ENCODE measurements around the gene PDGFD.

The PDGFD gene

GRCh38 chr11:104145062-104145461 is 18.9 kb downstream of the PDGFD start:
- no peak for DNase-seq (ENCODE audit: low read depth in 2 of 2)

DNA sequence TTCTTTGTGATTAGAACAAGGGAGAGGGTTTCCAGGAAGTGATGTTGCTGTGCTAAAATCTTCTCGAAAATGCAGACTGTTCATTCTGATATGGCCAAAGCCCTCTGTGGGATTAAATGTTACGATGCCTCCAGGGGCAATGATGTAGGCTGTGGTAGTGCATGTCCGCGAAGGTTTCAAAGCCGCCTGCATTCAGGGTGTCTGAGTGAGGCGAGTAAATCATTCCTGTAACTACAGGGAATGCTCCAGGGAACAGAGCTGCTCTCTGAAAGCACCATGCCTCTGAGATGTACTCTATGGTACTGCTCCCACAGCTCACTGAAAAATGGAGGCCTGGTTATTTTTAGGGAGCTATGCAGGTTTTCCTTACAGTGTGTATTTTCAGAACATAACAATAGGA is 21.2 kb downstream of the PDGFD start:
- no peak for DNase-seq (ENCODE audit: low read depth in 2 of 2)

DNA sequence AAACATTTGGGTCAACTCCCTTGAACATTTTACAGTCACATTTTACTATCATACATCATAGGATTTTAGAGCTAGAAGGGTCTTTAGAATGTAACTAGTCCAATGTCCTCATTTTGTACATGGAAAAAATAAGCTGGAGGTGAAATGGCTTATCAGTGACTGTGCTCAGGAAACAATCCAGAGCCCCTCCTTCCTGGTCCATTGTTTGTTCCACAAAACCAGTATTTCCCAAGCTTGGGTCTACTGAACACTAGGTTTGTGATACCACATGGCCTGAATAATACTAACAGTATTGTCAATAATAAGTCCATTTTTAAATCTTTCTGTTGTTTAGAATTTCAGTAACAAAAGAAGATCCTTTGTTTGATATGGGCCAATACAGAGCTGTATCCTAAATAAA is 27.1 kb downstream of the PDGFD start:
- DNase-seq (ENCODE audit: low read depth in 2 of 2), result no peak

DNA sequence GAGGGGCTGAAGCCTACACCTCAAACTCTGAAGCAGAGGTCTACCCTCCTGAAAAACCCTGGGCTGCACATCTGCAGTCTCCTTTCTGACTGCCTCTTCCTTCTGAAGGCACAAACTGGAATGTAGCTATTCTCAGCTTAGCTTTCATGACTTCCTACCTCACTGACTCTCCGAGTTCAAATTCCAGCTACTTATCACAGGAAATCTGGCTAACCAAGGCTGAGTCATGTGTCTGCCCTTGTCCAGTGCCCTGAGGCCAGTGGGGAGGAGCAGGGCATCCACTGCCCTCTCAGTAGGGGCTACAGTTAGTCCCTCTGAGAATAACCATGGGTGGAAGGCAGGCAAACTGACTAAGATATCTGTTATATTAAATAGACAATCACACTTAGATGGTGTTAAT is 29.2 kb downstream of the PDGFD start:
- DNase-seq (ENCODE audit: low read depth in 2 of 2), result no peak

GRCh38 chr11:104130161-104130560 is 33.8 kb downstream of the PDGFD start:
- DNase-seq (ENCODE audit: low read depth in 2 of 2), result no peak

GRCh38 chr11:104129145-104129544 is 34.8 kb downstream of the PDGFD start:
- no peak for DNase-seq (ENCODE audit: low read depth in 2 of 2)

DNA sequence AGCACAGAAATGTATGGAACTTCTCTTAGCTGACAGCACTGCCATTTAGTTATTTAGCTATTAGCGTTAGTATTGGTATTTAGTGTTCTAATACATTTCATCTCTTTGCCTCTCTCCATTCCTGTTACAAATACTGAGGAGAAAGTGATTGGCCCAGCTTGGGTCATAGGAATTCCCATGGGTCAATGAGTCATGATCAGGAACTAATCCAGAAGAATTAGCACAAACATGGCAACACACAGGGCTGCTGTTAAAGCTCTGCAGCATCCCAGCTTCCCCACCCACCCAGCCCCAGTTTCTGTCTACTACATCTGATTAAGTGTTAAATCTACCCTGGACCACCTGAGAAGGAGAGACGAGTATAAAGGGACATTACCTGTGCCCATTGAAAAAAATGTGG is 36.1 kb downstream of the PDGFD start:
- DNase-seq (ENCODE audit: low read depth in 2 of 2), result no peak

DNA sequence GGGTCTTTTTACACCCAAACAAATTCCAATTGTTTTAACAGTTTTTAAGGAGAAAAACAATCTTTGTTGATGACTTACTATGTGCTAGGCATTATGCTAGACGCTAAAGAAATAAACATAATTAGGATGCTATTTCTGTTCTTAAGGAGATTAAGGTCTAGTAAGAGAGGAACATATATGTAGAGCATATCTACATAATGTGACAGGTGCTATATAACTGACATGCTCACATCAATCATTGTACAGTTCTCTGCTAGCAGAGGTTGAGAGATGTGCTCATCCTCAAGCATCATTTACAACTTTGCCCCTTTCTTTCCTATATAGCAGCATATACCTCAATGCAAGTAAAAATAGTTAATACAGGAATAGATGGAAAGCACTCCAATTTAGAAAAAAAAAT is 37.5 kb downstream of the PDGFD start:
- DNase-seq (ENCODE audit: low read depth in 2 of 2), result no peak

- no peak for DNase-seq (ENCODE audit: low read depth in 2 of 2)
Observed at GRCh38 chr11:104124979-104125378, 39.0 kb downstream of the PDGFD start.

GRCh38 chr11:104122836-104123235 is 41.1 kb downstream of the PDGFD start:
- DNase-seq (ENCODE audit: low read depth in 2 of 2), result no peak

- no peak for DNase-seq (ENCODE audit: low read depth in 2 of 2)
Observed at GRCh38 chr11:104122011-104122635, 41.8 kb downstream of the PDGFD start.

- no peak for DNase-seq (ENCODE audit: low read depth in 2 of 2)
Observed at GRCh38 chr11:104120493-104121137, 43.3 kb downstream of the PDGFD start.

- DNase-seq (ENCODE audit: low read depth in 2 of 2), result no peak
Observed at GRCh38 chr11:104118105-104118744, 45.7 kb downstream of the PDGFD start.

GRCh38 chr11:104113541-104113940 is 50.4 kb downstream of the PDGFD start:
- no peak for DNase-seq (ENCODE audit: low read depth in 2 of 2)

DNA sequence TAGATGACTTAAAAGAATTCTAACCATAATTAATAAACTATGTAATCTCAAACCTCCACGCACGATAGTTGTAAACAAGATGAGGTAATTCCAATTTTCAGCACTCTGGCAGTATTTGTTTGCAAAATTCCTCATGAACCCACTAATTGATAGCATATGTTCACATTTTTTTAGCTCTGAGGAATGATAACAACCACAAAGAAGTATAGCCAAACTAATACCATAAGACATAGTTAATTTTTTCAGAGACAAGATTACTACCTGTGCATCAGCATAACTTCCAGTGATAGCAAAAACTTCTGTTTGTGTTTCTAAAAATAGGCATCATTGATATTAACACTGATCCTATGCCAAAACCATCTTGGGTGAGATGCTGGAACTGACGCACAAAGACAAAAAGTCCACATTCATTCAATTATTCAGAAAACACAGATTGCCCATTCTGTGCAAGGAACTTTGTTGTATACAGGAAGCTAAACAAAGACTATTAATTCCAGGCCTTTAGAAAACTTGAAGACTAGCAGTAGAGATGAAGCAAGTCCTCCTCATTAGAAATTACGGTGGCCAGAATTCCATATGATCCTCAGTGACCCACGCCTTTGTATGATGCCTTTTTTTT is 57.7 kb downstream of the PDGFD start:
- no peak for DNase-seq (ENCODE audit: low read depth in 2 of 2)

- DNase-seq (ENCODE audit: low read depth in 2 of 2), result no peak
Observed at GRCh38 chr11:104105155-104105554, 58.8 kb downstream of the PDGFD start.

DNA sequence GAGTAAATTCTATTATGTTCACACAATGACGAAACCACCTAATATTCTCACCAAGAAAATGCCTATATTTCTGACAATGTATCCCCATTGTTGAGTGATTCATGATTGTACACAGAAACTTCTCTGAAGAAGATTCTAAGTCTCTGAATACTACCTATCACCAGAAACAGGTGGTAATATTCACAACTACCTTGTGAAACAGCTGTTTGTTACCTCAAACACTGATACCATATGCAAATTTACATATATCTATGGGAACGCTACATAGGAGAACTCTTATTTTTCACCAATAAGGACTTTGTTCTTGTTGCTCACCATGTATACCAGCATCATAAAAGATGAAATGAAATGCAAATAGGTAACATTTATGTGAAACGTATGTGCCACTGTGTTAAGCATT is 59.3 kb downstream of the PDGFD start:
- DNase-seq (ENCODE audit: low read depth in 2 of 2), result no peak

DNA sequence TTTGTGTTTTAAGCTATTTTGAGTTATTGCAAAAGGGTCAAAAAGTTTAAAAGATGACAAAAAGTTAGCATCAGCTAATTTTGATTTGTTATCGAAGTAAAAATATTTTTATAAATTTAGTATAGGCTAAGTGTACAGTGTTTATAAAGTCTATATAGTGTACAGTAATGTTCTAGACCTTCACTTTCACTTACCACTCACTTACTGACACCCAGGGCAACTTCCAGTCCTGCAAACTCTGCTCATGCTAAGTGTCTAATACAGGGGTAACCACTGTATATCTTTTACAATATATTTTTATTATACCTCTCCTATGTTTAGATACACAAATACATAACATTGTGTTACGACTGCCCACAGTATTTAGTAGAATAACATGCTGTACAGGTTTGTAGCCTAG is 59.7 kb downstream of the PDGFD start:
- no peak for DNase-seq (ENCODE audit: low read depth in 2 of 2)

DNA sequence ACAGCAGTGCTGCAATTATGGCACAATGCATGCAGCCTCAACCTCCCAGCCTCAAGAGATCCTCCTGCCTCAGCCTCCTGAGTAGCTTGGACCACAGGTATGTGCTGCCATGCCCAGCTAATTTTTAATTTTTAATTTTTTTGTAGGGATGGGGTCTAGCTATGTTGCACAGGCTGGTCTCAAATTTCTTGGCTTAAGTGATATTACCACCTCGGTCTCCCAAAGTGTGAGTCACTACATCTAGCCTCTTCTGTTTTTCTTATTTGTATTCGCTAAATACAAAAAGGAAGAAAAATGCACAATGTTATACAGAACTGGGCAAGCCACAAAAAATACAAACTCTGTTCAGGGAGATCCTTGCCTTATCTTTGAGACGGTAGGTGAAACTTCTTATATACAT is 65.4 kb downstream of the PDGFD start:
- no peak for DNase-seq (ENCODE audit: low read depth in 2 of 2)

- no peak for DNase-seq (ENCODE audit: low read depth in 2 of 2)
Observed at GRCh38 chr11:104098132-104098531, 65.8 kb downstream of the PDGFD start.

DNA sequence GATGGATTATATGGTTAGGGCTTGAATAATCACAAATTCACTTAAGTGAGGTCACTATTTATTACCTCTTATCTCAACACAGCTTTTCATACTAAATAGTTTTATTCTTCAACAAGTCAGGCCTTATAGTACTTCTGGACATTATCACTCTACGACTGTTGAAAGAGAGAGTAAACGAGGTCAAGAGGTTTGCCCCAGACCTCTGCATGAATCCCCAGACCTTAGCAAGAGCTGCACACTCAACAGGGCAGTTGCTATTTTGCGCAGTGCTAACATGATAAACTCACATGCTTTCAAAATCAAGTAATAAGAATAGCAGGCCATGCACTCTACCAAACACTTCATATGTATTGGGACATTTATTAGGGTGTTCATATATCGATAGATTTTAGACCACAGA is 67.0 kb downstream of the PDGFD start:
- no peak for DNase-seq (ENCODE audit: low read depth in 2 of 2)

DNA sequence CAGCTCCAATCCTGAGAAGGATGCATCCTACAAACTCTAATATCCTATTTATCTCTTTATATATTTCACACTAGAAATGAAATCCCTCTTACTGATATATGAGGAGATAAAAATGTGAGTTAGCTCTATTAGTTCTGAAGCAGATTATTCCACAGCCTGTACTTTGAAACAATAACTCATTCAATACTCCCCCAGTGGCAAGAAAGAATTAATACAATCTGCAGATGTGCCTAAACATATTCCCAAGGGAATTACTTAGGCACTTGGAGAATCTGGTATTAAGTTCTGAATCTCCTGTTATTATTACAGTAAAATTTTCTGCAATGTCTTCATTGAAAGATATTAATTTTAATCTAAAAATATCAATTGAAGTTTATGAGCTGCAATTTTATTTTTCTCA is 68.2 kb downstream of the PDGFD start:
- DNase-seq (ENCODE audit: low read depth in 2 of 2), result no peak

- no peak for DNase-seq (ENCODE audit: low read depth in 2 of 2)
Observed at GRCh38 chr11:104094576-104094975, 69.4 kb downstream of the PDGFD start.
